ENCODE results near the gene P2RX2.

- TF ChIP-seq CTCF (IDR thresholded peaks at IDR 0.05 in 2 of 3, conservative IDR thresholded peaks at IDR 0.05 in 1 of 3; ENCODE audit: borderline replicate concordance in 1 of 3, insufficient read depth in 1 of 3, low read depth in 2 of 3, low read length in 2 of 3) (no peak), YY1 (IDR thresholded peaks at IDR 0.05; ENCODE audit: extremely low read depth, insufficient replicate concordance, low read depth, low read length) (no peak), CEBPB (IDR thresholded peaks at IDR 0.05; ENCODE audit: low read depth) (no peak), POLR2A (IDR thresholded peaks at IDR 0.05; ENCODE audit: borderline replicate concordance, extremely low read depth, insufficient read depth, insufficient read length) (no peak)
Observed at GRCh38 chr12:132623072-132623869, 4.7 kb downstream of the P2RX2 start.

Data from HCT116 (cell line).